ENCODE measurements around the gene ZNF610.

ZNF610 gene

GRCh38 chr19:52370341-52370710 is 34.3 kb downstream of the ZNF610 start:
- DNase-seq = no peak
- intact Hi-C loops (cut with DNase I) = no loop called here

DNA sequence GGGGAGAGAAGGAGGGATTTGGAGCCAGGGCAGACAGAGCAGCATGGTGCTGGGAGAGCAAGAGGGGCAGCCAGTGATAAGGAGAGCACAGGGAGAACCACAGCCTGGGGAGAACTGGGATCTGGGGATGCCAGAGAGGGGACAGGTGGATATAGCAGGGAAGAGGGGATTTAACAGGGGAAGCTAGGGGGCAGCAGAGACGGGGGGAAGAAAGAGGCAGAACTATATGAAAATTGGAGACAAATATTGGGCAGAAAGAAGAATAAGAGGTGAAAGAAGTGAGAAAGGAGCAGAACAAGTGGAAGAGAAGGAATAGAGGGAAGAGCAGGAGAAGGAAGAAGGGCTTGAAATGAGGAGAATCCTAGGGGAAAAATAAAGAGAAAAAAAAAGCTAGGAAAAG is 55.1 kb downstream of the ZNF610 start:
- intact Hi-C loops (cut with DNase I) = no loop called here
- no peak for DNase-seq

- intact Hi-C loops (cut with DNase I) = no loop called here
- DNase-seq = peak; percentile 85 to 99 (median 96)
Measured at GRCh38 chr19:52397310-52398080, 61.5 kb downstream of the ZNF610 start, which contains the start of gene ZNF528. Gene ZNF528 (plus strand): TSS chr19:52397849. CDS start chr19:52402014, 4,165 bp downstream.

DNA sequence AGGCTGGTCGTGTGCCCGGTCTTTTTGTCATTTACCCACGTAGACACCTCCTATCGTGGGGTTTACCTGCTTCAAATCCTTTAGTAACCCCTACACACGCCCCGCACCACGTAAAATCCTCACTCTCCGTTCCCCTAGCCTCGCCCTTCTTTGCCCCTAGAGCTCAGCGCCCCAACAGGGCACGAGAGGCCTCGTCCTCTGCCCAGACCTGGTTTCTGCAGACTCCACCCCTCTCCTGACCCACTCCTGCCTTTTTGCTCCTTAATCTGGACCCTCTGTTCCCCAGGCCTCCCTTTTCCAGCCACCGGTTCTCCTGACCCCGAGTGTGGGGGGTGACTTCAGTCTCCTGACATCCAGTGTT is 62.0 kb downstream of the ZNF610 start:
- peak in 10 of 42 donors; percentile 5 to 43 (median 12) for DNase-seq
- intact Hi-C loops (cut with DNase I) = no loop called here

DNA sequence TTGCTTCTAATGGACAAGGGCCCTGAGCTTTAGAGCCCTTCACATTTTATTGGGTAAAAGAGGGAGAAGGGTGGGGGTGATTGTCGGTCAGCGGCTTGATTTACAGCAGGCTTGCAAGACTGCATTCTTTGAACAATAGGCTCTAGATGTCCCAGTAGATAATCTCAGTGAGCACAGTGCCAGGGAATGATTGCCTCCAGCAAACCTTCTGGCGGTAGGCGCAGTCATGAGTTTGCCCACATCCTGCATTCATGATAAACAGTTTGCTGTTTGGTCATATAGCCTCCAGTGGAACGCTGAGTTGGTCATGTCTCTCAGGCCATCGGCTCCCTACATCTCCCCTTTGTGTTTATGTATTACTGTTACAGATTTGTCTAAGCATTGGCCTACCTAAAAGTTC is 74.2 kb downstream of the ZNF610 start:
- intact Hi-C loops (cut with DNase I) = no loop called here
- DNase-seq = no peak

DNA sequence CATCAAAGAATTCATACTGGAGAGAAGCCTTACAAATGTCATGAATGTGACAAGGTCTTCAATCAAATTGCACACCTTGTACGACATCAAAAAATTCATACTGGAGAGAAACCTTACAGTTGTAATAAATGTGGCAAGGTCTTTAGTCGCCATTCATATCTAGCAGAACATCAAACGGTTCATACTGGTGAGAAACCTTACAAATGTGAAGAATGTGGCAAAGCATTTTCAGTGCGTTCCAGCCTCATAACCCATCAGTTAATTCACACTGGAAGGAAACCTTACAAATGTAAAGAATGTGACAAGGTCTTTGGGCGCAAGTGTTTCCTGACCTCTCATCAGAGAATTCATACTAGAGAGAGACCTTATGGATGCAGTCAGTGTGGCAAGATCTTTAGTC is 79.7 kb downstream of the ZNF610 start:
- intact Hi-C loops (cut with DNase I) = no loop called here
- DNase-seq = no peak

Data from head of caudate nucleus (tissue), 42 donors.